ENCODE data around the gene POMT1.
"Not testable (repeated sequence)": the region's sequence is repeated elsewhere in the genome, so short reads cannot be mapped to it uniquely, and the experiment has no call there.

The POMT1 gene

GRCh38 chr9:131525643-131526565, 23.2 kb downstream of the POMT1 start:
- DNase-seq: no peak

- DNase-seq: no peak
Measured at GRCh38 chr9:131528186-131528585, 25.5 kb downstream of the POMT1 start.

- DNase-seq: no peak
Measured at GRCh38 chr9:131528886-131529505, 26.3 kb downstream of the POMT1 start.

- DNase-seq: no peak
Measured at GRCh38 chr9:131529597-131530545, 27.2 kb downstream of the POMT1 start.

GRCh38 chr9:131530546-131530919, 27.8 kb downstream of the POMT1 start:
- peak in 2 of 3 experiments; percentile 67 to 69 for DNase-seq

DNA sequence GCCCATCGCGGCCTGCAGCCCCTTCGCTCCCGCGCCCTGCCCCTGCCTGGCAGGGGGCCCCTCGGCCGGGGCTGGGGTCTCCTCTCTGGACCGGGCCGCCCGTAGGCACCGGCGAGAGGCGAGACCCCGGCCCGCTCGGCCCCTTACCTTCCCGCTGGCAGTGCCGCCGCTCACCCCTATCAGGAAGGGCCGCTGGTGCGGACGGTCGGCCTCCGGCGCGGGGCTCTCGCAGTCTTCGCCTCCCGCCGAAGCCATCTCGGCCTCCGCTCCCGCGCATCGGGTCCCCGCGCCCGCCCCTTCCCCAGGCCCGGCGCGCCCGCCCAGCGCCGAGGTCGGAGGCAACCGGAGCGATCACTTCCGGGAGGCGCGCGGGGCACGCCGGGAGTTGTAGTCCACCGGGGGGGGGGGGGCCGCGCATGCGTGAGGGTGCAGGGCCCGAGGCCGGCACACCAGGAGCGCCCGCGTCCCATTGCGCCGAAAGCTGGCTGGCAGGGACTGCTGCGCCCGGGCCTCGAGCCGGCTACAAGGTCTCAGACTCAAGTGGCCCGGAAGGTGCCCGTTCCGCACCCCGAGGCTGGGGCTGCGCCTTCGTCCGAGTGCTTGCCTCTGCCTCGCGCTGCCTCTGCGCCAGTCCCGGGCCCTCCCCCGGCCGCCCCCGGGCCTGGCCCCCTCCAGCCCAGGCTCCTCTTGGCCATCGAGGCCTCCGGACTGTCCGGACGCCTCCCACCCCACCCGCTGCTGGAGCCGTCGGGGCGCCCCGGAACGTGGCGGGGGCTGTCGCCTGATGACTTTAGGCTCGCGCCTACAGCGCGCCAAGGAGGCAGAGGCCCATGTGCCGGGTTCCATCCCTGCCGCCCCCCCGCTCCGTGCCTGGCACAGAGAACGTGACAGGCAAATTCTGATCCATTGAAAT, 28.5 kb downstream of the POMT1 start, which contains the start of gene UCK1:
Gene UCK1 (minus strand): TSS at position 344 of the 913 bp plus-strand sequence. CDS start 89 bp downstream, at position 255.
- DNase-seq: peak; percentile 68 to 92 (median 90)

DNA sequence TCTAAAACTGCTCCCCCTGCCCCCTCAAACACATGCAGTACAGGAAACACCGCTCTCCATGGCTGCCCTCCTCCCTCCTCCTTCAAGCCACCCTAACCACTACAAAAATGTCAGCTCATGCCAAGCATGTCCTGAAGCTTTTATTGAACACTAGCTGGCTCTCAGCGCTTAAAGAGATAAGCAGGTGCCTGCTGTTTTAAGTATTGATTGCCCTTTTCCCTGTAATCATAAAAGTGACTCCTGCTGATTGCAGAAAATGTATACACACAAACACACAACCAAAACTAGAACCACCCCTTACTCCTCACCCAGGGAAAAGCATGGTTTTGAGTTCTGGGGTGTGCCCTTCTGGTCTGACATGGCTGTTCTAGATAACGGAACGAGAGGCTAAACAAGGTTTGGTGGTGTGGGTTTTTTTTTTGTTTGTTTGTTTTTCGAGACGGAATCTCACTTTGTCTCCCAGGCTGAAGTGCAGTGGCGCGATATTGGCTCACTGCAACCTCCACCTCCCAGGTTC, 32.1 kb downstream of the POMT1 start:
- DNase-seq: peak in 2 of 3 experiments; percentile 15 to 71

DNA sequence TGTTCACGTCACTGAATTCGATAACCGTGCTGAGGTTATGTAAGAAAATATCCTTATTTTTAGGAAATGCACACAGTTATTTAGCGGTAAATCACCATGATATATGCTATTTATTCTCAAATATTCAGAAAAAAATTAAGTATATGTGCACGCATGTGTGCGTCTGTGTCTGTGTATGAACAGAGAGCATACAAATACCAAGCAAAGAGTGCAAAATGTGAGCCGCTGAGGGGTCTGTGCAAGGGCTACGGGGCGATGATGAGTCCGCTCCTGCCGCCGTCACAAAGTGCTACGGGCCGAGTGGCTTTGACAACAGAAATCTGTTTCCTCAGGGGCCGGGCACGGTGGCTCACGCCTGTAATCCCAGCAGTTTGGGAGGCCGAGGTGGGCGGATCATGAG, 35.2 kb downstream of the POMT1 start:
- DNase-seq: no peak

GRCh38 chr9:131539223-131539923, 36.7 kb downstream of the POMT1 start:
- no peak for DNase-seq

- no peak for DNase-seq
Measured at GRCh38 chr9:131543141-131543540, 40.4 kb downstream of the POMT1 start.

- DNase-seq: peak in 2 of 3 experiments; percentile 67 to 83
Measured at GRCh38 chr9:131545003-131545785, 42.5 kb downstream of the POMT1 start, which contains the start of gene PRRT1B. PRRT1B (plus strand) TSS chr9:131545523; CDS start chr9:131545616, 93 bp downstream.

- peak in 1 of 3 experiments; percentile 45 for DNase-seq
Measured at GRCh38 chr9:131545786-131546335, 43.1 kb downstream of the POMT1 start.

DNA sequence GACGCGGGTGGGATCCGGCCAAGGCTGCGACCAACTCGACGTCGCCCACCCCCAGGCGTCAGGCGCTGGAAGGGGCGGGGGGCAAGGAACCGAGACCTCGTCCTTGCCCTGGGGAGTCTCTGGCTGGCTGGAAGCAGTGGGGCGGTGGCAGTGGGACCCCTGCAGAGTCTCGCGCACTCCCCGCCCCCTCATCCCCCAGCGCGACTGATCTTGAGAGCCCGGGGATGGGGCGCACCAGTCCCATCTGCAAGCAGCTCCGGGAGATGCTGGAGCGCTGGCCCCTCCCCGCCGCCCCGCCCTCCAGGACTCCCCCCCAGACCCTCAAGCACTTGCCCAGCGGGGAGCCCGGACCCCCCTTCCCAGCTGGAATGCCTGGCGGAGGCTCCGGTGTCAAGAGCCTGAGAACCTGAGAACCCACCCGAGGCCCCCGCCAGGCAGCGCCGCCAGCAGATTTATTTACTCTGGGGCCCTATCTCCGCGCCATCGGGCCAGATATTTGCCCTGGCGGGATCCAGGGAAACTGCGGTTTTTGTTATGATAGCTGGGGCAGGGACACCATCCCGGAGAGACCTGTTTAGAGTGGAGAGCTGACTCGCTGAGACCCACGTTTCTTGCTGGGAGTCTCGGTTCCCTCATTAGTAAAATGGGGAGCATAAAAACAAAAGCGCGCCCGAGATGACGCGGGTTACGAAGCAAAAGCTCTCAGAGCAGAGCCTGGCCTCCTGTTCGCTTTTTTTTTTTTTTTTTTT, 43.8 kb downstream of the POMT1 start:
- peak; percentile 26 to 77 (median 61) for DNase-seq

GRCh38 chr9:131549186-131549585, 46.5 kb downstream of the POMT1 start:
- not testable (repeated sequence) for DNase-seq

DNA sequence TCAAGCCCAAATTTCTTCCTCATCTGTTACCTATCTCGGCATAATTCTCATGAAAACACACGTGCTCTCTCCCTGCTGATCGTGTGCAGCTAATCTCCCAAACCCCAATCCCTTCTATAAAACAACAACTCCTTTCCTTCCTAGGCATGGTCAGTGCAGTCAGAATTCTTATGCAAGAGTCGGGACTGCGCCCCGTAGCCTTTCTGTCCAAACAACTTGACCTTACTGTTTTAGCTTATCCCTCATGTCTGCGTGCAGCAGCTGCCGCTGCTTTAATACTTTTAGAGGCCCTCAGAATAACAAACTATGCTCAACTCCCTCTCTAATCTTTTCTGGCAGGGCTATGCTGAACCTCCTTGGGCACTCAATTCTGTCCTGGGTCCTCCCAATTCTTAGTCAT, 47.7 kb downstream of the POMT1 start:
- DNase-seq: not testable (repeated sequence)

DNA sequence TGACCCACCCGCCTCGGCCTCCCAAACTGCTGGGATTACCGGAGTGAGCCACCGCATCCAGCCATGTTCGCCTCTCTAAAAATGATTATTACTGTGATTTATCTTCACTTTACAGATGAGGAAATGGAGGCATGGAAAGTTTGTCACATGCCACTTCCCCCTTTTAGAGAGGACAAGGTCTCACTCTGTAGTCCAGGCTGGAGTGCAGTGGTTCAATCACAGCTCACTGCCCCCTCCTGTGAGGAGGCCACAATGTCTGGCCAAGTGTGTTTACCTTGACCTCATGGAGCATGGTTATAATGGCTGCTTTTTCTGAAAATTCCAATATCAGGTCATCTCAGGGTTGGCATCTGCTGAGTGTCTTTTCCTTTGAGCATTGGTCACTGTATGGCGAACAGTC, 49.3 kb downstream of the POMT1 start:
- DNase-seq: no peak

GRCh38 chr9:131554087-131554842, 51.5 kb downstream of the POMT1 start:
- no peak for DNase-seq

DNA sequence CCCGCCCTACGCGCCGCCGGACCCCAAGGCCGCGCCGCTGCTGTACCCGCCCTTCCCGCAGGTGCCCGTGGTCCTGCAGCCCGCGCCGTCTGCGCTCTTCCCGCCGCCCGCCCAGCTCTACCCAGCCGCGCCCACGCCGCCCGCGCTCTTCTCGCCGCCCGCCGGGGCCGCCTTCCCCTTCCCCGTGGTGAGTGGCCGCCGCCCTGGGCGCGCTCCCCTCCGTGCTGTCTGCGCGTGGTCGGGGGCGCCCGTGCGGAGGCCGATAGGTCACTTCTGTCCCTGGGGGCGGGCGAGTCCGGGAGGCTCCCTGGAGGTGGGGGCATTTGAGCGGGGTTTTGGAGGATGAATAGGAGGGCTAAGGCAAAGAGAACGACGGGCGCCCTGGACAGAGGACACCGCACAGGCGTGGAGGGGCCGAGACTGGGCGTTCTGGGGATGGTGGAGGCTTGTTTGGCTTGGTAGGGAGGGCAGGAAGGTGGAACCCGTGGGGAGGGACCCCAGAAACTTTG, 52.2 kb downstream of the POMT1 start:
- no peak for DNase-seq
